Measurements from ENCODE around the gene TFCP2L1.

Gene TFCP2L1

DNA sequence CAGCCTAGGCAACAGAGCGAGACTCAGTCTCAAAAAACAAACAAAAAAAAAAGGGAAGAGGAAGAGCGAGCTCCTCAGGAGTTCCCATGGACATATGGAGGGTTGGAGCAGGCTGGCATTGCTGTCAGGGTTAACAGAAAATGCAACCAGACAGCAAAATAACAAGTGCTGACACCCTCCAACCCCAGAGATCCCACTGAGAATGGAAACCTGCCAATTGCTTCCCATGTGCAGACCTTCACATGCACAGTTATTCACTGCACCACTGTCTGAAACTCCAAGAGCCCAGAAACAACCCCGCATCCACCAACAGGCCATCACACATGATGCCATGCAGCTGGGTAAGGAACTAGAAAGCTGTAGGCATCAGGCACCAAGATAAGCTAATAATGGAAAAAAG lies 43.5 kb downstream of the TFCP2L1 start:
- no peak overlapping the region for H3K27ac Mint-ChIP-seq
- H3K4me3 Mint-ChIP-seq = no peak overlapping the region
- H3K27me3 Mint-ChIP-seq (ENCODE audit: low read depth) = peaks cover 30% of the 10 kb centered on the region
- no peaks in the 10 kb centered on the region for H3K36me3 Mint-ChIP-seq (ENCODE audit: low read depth)
- H3K9me3 Mint-ChIP-seq = no peaks in the 10 kb centered on the region
- TF ChIP-seq, protein P1, sequence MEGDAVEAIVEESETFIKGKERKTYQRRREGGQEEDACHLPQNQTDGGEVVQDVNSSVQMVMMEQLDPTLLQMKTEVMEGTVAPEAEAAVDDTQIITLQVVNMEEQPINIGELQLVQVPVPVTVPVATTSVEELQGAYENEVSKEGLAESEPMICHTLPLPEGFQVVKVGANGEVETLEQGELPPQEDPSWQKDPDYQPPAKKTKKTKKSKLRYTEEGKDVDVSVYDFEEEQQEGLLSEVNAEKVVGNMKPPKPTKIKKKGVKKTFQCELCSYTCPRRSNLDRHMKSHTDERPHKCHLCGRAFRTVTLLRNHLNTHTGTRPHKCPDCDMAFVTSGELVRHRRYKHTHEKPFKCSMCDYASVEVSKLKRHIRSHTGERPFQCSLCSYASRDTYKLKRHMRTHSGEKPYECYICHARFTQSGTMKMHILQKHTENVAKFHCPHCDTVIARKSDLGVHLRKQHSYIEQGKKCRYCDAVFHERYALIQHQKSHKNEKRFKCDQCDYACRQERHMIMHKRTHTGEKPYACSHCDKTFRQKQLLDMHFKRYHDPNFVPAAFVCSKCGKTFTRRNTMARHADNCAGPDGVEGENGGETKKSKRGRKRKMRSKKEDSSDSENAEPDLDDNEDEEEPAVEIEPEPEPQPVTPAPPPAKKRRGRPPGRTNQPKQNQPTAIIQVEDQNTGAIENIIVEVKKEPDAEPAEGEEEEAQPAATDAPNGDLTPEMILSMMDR (IDR thresholded peaks at IDR 0.05; ENCODE audit: unreplicated experiment in 3 of 3) = no peak
- H3K4me1 Mint-ChIP-seq = peaks cover 5% of the 10 kb centered on the region

DNA sequence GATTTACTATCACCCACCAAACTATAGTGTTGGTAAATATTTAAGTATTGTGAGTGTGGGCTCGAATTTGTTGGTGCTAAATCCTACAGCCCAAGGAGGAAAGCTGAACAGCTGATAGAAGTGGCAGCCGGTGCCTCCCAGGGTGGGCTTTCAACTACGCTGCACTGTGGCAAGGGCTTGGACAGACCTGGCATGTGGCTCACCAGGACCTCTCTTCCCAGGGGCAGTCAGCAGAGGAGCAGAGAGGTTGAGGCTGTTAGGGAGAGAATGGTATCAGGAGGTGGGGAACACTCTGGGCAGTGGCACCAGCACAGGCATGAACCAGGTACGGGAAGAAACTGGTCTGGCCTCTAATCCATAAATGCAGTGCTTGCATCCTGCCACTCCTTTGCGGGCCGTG lies 44.6 kb downstream of the TFCP2L1 start:
- TF ChIP-seq, protein P1 (IDR thresholded peaks at IDR 0.05; ENCODE audit: unreplicated experiment in 3 of 3) = no peak
- Mint-ChIP-seq H3K27ac (no peak overlapping the region), H3K9me3 (no peaks in the 10 kb centered on the region), H3K4me3 (no peak overlapping the region), H3K36me3 (ENCODE audit: low read depth) (no peaks in the 10 kb centered on the region), H3K4me1 (peaks cover 5% of the 10 kb centered on the region), H3K27me3 (ENCODE audit: low read depth) (peaks cover 39% of the 10 kb centered on the region)

DNA sequence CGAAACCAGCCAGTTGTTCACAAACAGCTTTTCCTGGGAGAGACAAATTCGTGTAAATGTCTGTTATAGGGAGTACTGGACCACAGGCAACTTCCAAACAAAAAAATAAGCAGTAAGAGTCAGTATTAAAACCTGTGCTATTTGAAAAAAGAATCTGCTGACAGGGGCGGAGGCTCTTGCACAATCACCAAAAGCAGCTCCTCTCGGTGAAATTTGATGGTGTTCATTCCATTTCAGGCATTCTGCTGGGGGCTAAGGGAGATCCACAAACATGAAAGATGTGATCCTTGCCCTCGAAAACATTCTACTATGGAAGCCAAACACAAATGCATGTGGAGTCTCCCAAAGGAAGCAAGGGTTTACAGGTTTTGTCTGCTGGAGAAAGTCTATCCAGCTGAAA lies 45.0 kb downstream of the TFCP2L1 start:
- Mint-ChIP-seq H3K9me3 (no peaks in the 10 kb centered on the region), H3K27me3 (ENCODE audit: low read depth) (peaks cover 40% of the 10 kb centered on the region)
- TF ChIP-seq, protein P1 (IDR thresholded peaks at IDR 0.05; ENCODE audit: unreplicated experiment in 3 of 3) = no peak

DNA sequence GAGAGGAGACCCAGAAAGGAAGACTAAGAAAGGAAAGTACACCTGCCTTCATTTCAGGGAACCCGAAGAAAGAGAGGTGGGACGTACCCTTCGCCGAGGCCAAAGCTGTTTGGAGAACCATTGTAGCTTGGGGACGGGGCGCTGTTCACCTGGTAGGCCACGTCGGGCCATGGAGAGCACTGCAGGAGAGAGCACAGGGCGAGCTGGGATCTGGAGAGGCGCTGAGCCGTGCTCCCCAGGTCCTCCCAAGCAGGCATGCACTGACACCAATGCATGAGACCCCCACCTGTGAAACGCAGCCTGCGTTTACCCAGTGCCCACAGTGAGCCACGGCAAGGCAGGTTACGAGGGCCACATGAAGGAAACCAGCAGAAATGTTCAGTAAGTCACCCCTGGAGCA lies 45.5 kb downstream of the TFCP2L1 start:
- Mint-ChIP-seq H3K4me3 (no peak overlapping the region), H3K27me3 (ENCODE audit: low read depth) (peaks cover 44% of the 10 kb centered on the region), H3K4me1 (peaks cover 5% of the 10 kb centered on the region), H3K27ac (no peak overlapping the region), H3K9me3 (no peaks in the 10 kb centered on the region), H3K36me3 (ENCODE audit: low read depth) (no peaks in the 10 kb centered on the region)
- TF ChIP-seq, protein P1 (IDR thresholded peaks at IDR 0.05; ENCODE audit: unreplicated experiment in 3 of 3) = no peak

More for the DNA sequence above, 45.0 kb downstream of the TFCP2L1 start:
- H3K4me1 Mint-ChIP-seq = peaks cover 5% of the 10 kb centered on the region
- no peak overlapping the region for H3K27ac Mint-ChIP-seq
- H3K36me3 Mint-ChIP-seq (ENCODE audit: low read depth) = no peaks in the 10 kb centered on the region
- H3K4me3 Mint-ChIP-seq = no peak overlapping the region

DNA sequence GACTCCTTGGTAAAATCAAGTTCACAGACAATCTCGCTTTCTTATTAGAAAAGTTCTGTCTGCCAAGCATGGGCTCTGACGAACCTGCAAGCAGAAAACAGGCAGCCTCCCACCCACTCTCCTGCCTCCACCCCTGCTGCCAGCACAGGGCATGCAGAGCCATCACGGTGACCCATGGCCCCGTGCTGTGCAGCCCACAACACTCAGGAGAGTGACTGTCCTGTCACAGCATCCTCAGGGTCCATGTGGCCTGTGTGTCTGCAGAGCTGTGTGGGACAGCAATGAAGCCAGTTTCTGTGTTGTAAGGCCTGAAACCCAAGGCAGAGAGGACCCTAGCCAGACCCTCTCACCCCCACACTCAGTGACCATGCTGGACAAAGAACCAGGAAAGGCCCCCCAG lies 46.2 kb downstream of the TFCP2L1 start:
- peaks cover 44% of the 10 kb centered on the region for H3K27me3 Mint-ChIP-seq (ENCODE audit: low read depth)
- TF ChIP-seq, protein P1 (IDR thresholded peaks at IDR 0.05; ENCODE audit: unreplicated experiment in 3 of 3) = no peak
- no peak overlapping the region for H3K27ac Mint-ChIP-seq
- H3K4me3 Mint-ChIP-seq = no peak overlapping the region
- peaks cover 5% of the 10 kb centered on the region for H3K4me1 Mint-ChIP-seq
- no peaks in the 10 kb centered on the region for H3K9me3 Mint-ChIP-seq
- H3K36me3 Mint-ChIP-seq (ENCODE audit: low read depth) = no peaks in the 10 kb centered on the region

DNA sequence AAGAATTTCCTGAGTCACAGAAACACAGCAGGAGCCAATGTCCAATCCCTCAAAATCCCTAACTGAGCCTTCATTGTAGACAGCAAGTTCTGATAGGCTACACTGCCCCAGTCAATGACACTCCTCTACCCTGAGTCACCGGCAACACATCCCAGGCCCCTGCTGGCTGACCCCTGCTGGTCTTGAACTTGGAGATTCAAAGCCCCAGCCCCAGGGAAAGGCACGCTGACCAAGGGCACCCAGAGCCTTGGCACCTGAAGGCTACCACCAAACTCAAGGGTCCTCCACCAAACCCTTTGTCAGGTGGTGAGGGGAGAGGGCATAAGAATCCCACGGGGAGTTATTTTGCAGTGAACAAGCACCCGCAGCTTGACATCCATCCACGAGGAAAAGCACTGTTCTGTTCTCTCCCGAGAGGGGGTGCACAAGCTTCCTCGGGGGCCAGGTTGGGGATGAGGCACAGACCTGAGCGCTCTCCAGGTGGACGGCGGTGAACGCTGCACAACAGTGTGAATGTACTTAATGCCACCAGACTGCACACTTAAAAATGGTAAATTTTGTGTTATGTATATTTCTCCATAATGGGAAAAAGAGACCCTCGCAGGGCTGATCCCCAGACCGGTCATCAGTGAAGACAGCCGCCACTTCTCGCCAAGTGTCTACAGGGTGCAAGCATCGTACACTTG lies 46.9 kb downstream of the TFCP2L1 start:
- Mint-ChIP-seq H3K27ac (no peak overlapping the region), H3K4me1 (peaks cover 5% of the 10 kb centered on the region), H3K27me3 (ENCODE audit: low read depth) (peaks cover 42% of the 10 kb centered on the region), H3K36me3 (ENCODE audit: low read depth) (no peaks in the 10 kb centered on the region), H3K9me3 (no peaks in the 10 kb centered on the region), H3K4me3 (no peak overlapping the region)
- TF ChIP-seq, protein P1 (IDR thresholded peaks at IDR 0.05; ENCODE audit: unreplicated experiment in 3 of 3) = no peak

Data from nephron (organoid).